BLaER1 (cell line): ENCODE results near the gene EIF1B.

Experiments used
- H3K27ac ChIP-seq: shearing (Covaris generic); formaldehyde crosslinking; 2 replicates; pipeline ENCODE4 v1.8.1; 2022
- H3K27me3 ChIP-seq: shearing (Covaris generic); formaldehyde crosslinking; 2 replicates; pipeline ENCODE4 v1.8.1; 2022
- H3K36me3 ChIP-seq: shearing (Covaris generic); formaldehyde crosslinking; 2 replicates; pipeline ENCODE4 v1.8.1; 2022
- H3K4me1 ChIP-seq: shearing (Covaris generic); formaldehyde crosslinking; 2 replicates; pipeline ENCODE4 v1.8.1; 2022
- H3K4me2 ChIP-seq: shearing (Covaris generic); formaldehyde crosslinking; 2 replicates; pipeline ENCODE4 v1.8.1; 2022
- H3K4me3 ChIP-seq: shearing (Covaris generic); formaldehyde crosslinking; 2 replicates; pipeline ENCODE4 v1.8.1; 2022
- H3K9ac ChIP-seq: shearing (Covaris generic); formaldehyde crosslinking; 2 replicates; pipeline ENCODE4 v1.8.1; 2022
- H3K9me3 ChIP-seq: shearing (Covaris generic); formaldehyde crosslinking; 2 replicates; pipeline ENCODE4 v1.8.1; 2022
- H4K20me1 ChIP-seq: shearing (Covaris generic); formaldehyde crosslinking; 2 replicates; pipeline ENCODE4 v1.8.1; 2022
- Cebpa-rat ChIP-seq: shearing (Covaris generic); IDR thresholded peaks from 2 replicates; pipeline ENCODE4 v1.8.1; 2022

Gene EIF1B

DNA sequence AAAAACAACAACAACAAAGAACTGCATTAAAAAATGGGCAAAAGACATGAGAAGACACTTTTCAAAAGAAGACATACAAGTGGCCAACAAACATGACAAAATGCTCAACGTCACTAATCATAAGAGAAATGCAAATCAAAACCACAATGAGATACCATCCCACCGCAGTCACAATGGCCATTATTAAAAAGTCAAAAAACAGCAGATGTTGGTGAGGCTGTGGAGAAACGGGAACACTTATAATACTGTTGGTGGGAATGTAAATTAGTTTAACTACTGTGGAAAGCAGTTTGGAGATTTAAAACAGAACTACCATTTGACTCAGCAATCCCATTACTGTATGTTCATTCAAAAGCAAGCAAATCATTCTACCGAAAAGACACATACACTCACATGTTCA, 15.1 kb downstream of the EIF1B start:
- Histone ChIP-seq H3K4me3 (no peak overlapping the region), H4K20me1 (no peaks in the 10 kb centered on the region), H3K27ac (no peak overlapping the region), H3K27me3 (no peaks in the 10 kb centered on the region), H3K4me1 (peaks cover 13% of the 10 kb centered on the region), H3K9ac (no peak overlapping the region), H3K36me3 (no peaks in the 10 kb centered on the region), H3K9me3 (no peaks in the 10 kb centered on the region), H3K4me2 (no peak overlapping the region)
- no peak for TF ChIP-seq Cebpa-rat

DNA sequence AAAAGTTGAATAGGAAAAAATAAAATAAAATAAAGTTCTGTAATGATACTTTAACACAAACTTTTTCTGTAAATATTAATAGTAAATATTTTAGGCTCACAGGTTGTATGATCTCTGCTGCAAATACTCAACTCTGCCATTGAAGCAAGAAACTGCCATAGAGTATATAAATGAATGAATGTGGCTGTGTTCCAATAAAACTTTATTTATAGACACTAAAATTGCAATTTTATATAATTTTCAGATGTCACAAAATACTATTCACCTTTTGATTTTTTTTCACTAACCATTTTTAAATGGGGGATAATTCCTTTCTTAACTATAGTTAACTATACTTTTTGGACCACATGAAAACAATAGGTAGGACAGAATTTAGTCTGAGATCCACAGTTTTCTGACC, 16.0 kb downstream of the EIF1B start:
- H3K9ac ChIP-seq = no peak overlapping the region
- peaks cover 13% of the 10 kb centered on the region for H3K4me1 ChIP-seq
- no peak overlapping the region for H3K4me2 ChIP-seq
- H3K36me3 ChIP-seq = no peaks in the 10 kb centered on the region
- no peaks in the 10 kb centered on the region for H4K20me1 ChIP-seq
- TF ChIP-seq Cebpa-rat = no peak
- no peaks in the 10 kb centered on the region for H3K9me3 ChIP-seq
- no peak overlapping the region for H3K4me3 ChIP-seq
- no peaks in the 10 kb centered on the region for H3K27me3 ChIP-seq
- no peak overlapping the region for H3K27ac ChIP-seq

DNA sequence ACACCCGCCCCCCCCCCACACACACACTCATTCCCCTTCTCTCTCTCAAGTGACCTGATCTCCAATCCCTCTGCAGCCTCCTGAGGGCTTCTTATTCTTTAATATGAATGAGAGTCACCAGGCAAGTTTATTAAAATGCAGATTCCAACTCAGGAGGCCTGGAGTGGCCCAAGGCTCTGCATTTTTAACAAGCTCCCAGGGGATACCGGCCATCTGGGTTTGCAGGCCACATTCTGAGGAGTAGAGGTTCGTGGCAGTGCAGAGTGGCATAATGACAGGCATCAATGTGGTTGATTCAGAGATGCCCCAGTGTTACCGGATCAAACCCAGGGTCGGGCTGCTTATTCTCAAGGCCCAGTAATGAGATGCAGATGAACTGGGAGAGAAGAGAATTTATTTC, 18.9 kb downstream of the EIF1B start:
- Histone ChIP-seq H4K20me1 (no peaks in the 10 kb centered on the region), H3K4me3 (no peak overlapping the region), H3K4me2 (no peak overlapping the region)

DNA sequence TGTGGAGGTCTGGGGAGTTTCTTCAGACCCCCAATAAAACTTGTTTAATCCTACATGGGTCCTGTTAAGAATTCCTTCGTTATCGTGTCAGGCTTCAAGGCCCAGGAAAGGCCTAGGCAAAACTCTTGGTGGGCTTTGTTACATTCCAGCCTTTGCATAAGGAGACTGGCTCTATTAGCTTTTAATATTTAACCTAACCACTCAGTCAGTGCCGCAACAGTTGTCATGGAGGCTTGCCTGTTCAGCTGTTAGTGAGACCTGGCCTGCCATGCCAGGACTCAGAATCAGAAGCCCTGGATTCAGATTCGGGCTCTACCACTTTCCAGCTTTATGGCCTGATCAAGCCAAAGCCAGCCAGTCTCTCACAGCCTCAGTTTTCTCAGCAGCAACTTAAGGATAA, 19.6 kb downstream of the EIF1B start:
- Histone ChIP-seq H3K4me1 (peaks cover 13% of the 10 kb centered on the region), H3K36me3 (no peaks in the 10 kb centered on the region), H3K27ac (no peak overlapping the region), H3K27me3 (no peaks in the 10 kb centered on the region), H3K4me3 (no peak overlapping the region), H3K4me2 (no peak overlapping the region), H4K20me1 (no peaks in the 10 kb centered on the region), H3K9me3 (no peaks in the 10 kb centered on the region), H3K9ac (no peak overlapping the region)
- no peak for TF ChIP-seq Cebpa-rat

More for the DNA sequence above, 18.9 kb downstream of the EIF1B start:
- H3K27me3 ChIP-seq = no peaks in the 10 kb centered on the region
- TF ChIP-seq Cebpa-rat = no peak
- H3K36me3 ChIP-seq = no peaks in the 10 kb centered on the region
- H3K27ac ChIP-seq = no peak overlapping the region
- H3K9me3 ChIP-seq = no peaks in the 10 kb centered on the region
- H3K4me1 ChIP-seq = peaks cover 13% of the 10 kb centered on the region
- H3K9ac ChIP-seq = no peak overlapping the region

DNA sequence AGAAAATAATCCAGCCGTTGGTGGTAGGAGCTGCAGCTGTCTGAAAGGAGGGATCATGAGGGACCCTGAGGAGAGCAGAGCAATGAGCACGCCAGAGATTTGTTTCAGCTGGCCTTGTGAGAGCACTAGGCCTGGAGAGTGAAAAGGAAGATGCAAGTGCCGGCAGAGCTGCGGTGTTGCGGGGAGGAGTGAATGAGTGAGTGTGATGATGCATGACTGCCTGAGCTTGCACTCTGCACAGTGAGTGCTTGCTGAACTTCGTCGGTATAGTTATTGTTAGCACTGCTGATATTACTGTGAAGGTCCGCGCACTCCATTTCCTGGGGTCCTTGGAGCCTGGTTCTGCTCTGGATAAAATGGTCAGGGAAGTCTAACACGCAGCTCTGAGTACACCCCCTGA, 23.2 kb downstream of the EIF1B start:
- Histone ChIP-seq H3K4me3 (no peak overlapping the region), H4K20me1 (no peaks in the 10 kb centered on the region), H3K36me3 (no peaks in the 10 kb centered on the region), H3K4me2 (no peak overlapping the region), H3K9ac (no peak overlapping the region), H3K27ac (no peak overlapping the region), H3K4me1 (peaks cover 4% of the 10 kb centered on the region), H3K9me3 (no peaks in the 10 kb centered on the region), H3K27me3 (no peaks in the 10 kb centered on the region)
- TF ChIP-seq Cebpa-rat = no peak

DNA sequence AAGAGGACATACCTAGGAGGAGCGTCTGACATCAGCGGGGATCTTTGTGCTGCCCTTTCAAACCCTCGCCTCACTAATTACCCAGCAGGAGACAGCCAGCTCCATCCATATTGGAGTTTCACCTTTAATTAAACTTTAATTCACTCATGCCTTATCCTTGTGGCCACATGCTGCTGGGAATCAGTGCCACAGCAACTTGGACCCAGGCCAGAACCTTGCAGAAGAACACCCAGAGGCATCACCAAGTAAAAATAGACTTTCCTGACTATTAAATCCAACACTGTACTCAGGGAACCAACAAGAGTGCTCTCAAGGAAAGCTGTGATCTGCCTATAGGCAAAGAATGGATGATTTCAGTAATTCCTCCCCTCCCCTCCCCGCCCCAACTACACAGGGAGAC, 23.9 kb downstream of the EIF1B start:
- Histone ChIP-seq H3K4me2 (no peak overlapping the region), H3K9ac (no peak overlapping the region), H3K4me3 (no peak overlapping the region), H4K20me1 (no peaks in the 10 kb centered on the region), H3K36me3 (no peaks in the 10 kb centered on the region), H3K9me3 (no peaks in the 10 kb centered on the region), H3K27ac (no peak overlapping the region), H3K27me3 (no peaks in the 10 kb centered on the region), H3K4me1 (no peaks in the 10 kb centered on the region)
- no peak for TF ChIP-seq Cebpa-rat

DNA sequence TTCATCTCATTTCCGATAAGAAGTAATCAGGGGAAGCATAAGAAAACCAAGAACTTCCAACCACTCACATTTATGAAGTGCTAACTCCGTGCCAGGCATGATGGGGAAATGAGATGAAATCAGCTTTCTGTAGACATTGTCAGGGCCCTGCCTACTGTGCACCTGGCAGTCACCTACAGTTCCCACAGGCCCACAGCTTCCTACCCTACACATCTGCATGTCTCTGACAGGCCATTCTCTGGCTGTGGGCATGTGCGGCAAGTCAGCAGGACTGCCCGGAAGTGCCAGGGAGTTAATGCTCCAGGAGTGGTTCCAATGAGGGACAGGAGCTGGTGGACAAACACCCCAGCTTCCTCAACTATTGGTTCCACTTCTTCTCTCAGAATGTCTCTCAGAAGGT, 24.3 kb downstream of the EIF1B start:
- TF ChIP-seq Cebpa-rat = no peak
- no peak overlapping the region for H3K4me2 ChIP-seq

DNA sequence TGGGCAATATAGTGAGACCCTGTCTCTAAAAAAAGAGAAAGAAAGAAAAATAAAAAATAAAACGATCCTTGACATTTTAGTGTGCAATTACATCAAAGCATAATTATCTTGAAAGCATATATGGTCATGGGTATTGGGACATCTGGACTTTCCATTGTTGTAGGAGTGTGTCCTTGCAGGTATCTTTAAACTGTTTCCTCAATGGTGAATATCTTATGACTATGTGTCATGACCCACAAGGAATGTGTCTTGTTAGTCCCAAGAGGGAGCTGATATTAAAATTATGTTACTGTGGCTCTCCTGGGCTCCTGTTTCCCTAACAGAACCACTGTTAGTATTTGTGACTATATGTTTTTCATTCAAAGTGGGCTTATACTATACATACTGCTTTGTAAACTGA, 26.6 kb downstream of the EIF1B start:
- Histone ChIP-seq H3K4me3 (no peak overlapping the region), H3K4me1 (no peaks in the 10 kb centered on the region), H3K4me2 (no peak overlapping the region), H3K9ac (no peak overlapping the region), H3K27ac (no peak overlapping the region), H3K9me3 (no peaks in the 10 kb centered on the region), H3K36me3 (no peaks in the 10 kb centered on the region), H4K20me1 (no peaks in the 10 kb centered on the region), H3K27me3 (no peaks in the 10 kb centered on the region)
- no peak for TF ChIP-seq Cebpa-rat

More for the DNA sequence above, 24.3 kb downstream of the EIF1B start:
- Histone ChIP-seq H3K27ac (no peak overlapping the region), H3K36me3 (no peaks in the 10 kb centered on the region), H3K9ac (no peak overlapping the region), H4K20me1 (no peaks in the 10 kb centered on the region), H3K9me3 (no peaks in the 10 kb centered on the region), H3K27me3 (no peaks in the 10 kb centered on the region), H3K4me3 (no peak overlapping the region), H3K4me1 (no peaks in the 10 kb centered on the region)

DNA sequence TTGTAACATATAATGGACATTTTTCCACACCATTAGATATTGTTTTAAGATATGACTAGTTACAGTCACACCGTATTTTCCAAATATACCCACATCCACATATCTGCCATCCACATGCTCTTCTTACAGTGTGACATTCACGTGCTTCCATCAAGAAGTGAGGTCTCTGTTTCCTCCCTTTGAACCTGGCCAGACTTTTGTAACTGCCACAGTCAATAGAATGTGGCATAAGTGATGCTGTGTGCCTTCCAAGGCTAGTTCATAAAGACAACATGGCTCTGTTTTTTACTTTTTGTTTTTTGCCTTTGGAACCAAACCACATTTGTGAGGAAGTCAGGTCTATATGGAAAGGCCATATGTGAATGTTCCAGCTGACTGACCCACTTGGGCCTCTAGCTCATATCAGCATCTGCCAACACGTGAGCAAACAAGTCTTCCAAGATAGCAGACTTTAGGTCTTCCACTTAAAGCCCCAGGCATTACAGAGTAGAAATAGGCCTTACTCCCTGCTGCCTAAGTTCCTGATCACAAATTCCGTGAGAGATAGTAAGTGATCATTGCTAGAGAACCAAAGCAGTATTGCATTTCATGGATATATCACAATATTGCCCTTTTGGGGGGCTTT, 27.1 kb downstream of the EIF1B start:
- H3K27me3 ChIP-seq = no peaks in the 10 kb centered on the region
- no peak for TF ChIP-seq Cebpa-rat
- no peaks in the 10 kb centered on the region for H3K9me3 ChIP-seq
- H3K4me2 ChIP-seq = no peak overlapping the region
- no peak overlapping the region for H3K27ac ChIP-seq
- no peaks in the 10 kb centered on the region for H4K20me1 ChIP-seq
- H3K4me3 ChIP-seq = no peak overlapping the region
- H3K9ac ChIP-seq = no peak overlapping the region
- H3K4me1 ChIP-seq = no peaks in the 10 kb centered on the region
- H3K36me3 ChIP-seq = no peaks in the 10 kb centered on the region

DNA sequence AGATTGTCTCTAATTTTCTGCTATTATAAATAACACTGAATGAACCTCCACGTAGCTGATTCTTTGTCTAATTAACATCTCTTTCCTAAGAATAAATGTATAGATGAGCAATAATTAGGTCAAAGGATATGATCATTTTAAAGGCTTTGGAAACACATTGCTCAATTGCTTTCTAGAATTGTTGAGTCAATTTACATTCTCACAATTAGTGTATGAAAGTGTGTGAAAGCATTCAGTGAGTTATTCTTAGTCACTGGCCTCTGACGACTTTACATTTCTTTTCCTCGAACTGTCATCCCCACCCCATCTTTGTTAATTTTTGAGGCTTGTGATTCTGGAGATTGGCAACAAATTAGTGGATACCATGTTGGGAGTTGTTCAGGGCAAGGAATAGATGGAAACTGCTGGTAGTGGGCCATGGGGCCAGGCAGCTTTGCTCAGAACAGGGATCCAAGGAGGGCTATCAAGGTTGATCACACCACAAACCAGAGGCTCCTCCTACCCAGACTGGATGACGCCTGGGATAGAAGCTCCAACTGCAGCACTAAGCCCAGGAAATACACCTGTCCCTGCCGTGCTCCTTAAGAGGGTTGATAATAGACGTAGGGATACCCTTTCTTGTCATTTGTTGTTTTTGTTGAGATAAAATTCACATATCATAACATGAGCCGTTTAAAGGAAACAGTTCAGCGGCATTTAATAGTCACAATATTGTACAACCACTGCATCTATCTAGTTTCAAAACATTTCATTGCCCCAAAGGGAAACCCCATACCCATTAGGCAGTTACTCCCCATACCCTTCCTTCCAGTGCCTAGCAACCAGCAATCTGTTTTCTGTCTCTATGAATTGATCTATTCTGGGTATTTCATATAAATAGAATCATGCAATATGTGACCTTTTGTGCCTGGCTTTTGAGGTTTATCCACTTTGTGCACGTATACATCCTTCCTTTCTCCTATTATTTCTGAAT, 27.9 kb downstream of the EIF1B start:
- H3K36me3 ChIP-seq = no peaks in the 10 kb centered on the region
- no peak overlapping the region for H3K9ac ChIP-seq
- no peak overlapping the region for H3K27ac ChIP-seq
- no peak for TF ChIP-seq Cebpa-rat
- no peaks in the 10 kb centered on the region for H3K27me3 ChIP-seq
- no peak overlapping the region for H3K4me2 ChIP-seq
- no peak overlapping the region for H3K4me3 ChIP-seq
- H3K4me1 ChIP-seq = no peaks in the 10 kb centered on the region
- no peaks in the 10 kb centered on the region for H3K9me3 ChIP-seq
- no peaks in the 10 kb centered on the region for H4K20me1 ChIP-seq
